ENCODE measurements around the gene GPC1. TPM values are rescaled to one million over a fixed set of nuclear protein-coding genes. Genes with fewer than 3 reads are reported as not detected.

Gene GPC1
- total RNA-seq, 4 donors from 2014 or later: 117 to 153 (median 144) TPM

GRCh38 chr2:240404174-240404852, 31.1 kb upstream of the GPC1 start:
- H3K36me3 ChIP-seq: no peaks in the 10 kb centered on the region
- no peak overlapping the region for H3K4me3 ChIP-seq
- H3K9me3 ChIP-seq: no peaks in the 10 kb centered on the region
- peak in 1 of 2 donors; percentile 9 for DNase-seq (ENCODE audit: low spot score in 2 of 2)
- H3K27ac ChIP-seq: no peak overlapping the region
- TF ChIP-seq, protein P1, sequence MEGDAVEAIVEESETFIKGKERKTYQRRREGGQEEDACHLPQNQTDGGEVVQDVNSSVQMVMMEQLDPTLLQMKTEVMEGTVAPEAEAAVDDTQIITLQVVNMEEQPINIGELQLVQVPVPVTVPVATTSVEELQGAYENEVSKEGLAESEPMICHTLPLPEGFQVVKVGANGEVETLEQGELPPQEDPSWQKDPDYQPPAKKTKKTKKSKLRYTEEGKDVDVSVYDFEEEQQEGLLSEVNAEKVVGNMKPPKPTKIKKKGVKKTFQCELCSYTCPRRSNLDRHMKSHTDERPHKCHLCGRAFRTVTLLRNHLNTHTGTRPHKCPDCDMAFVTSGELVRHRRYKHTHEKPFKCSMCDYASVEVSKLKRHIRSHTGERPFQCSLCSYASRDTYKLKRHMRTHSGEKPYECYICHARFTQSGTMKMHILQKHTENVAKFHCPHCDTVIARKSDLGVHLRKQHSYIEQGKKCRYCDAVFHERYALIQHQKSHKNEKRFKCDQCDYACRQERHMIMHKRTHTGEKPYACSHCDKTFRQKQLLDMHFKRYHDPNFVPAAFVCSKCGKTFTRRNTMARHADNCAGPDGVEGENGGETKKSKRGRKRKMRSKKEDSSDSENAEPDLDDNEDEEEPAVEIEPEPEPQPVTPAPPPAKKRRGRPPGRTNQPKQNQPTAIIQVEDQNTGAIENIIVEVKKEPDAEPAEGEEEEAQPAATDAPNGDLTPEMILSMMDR (IDR thresholded peaks at IDR 0.05): no peak
- no peak for TF ChIP-seq EP300 (IDR thresholded peaks at IDR 0.05)
- TF ChIP-seq POLR2A (IDR thresholded peaks at IDR 0.05): no peak
- H3K27me3 ChIP-seq: no peaks in the 10 kb centered on the region
- no peaks in the 10 kb centered on the region for H3K4me1 ChIP-seq
- WGBS, 2 donors: 89 to 92% methylated on average over 18 of the region's 18 CpGs

GRCh38 chr2:240405133-240405532, 30.3 kb upstream of the GPC1 start:
- Histone ChIP-seq H3K4me1 (no peaks in the 10 kb centered on the region), H3K36me3 (no peaks in the 10 kb centered on the region), H3K4me3 (no peak overlapping the region), H3K9me3 (no peaks in the 10 kb centered on the region), H3K27ac (no peak overlapping the region), H3K27me3 (no peaks in the 10 kb centered on the region)
- TF ChIP-seq, protein P1 (IDR thresholded peaks at IDR 0.05): no peak
- TF ChIP-seq POLR2A (IDR thresholded peaks at IDR 0.05) (no peak), EP300 (IDR thresholded peaks at IDR 0.05) (no peak)
- 92 to 96% methylated on average over 15 of the region's 15 CpGs for WGBS, 2 donors
- no peak for DNase-seq (ENCODE audit: low spot score in 2 of 2)

- Histone ChIP-seq H3K36me3 (no peaks in the 10 kb centered on the region), H3K27ac (no peak overlapping the region), H3K9me3 (no peaks in the 10 kb centered on the region), H3K4me1 (no peaks in the 10 kb centered on the region), H3K4me3 (no peak overlapping the region), H3K27me3 (no peaks in the 10 kb centered on the region)
- TF ChIP-seq EP300 (IDR thresholded peaks at IDR 0.05) (no peak), POLR2A (IDR thresholded peaks at IDR 0.05) (no peak)
- TF ChIP-seq, protein P1 (IDR thresholded peaks at IDR 0.05): no peak
- peak in 1 of 2 donors; percentile 3 for DNase-seq (ENCODE audit: low spot score in 2 of 2)
- WGBS, 2 donors: 90 to 96% methylated on average over 8 to 9 of the region's 9 CpGs
Measured at GRCh38 chr2:240405684-240406313, 29.7 kb upstream of the GPC1 start.

DNA sequence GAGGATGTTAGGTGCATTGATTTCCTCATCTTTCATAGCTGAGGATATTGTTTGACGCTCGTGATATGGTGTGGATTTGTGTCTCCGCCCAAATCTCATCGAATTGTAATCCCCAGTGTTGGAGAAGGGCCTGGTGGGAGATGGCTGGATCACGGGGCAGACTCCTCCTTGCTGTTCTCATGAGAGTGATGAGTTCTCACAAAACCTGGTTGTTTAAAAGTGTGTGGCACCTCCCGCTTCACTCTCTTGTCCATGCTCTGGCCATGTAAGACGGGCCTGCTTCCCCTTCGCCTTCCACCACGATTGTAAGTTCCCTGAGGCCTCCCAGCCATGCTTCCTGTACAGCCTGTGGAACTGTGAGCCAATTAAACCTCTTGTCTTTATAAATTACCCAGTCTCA, 28.4 kb upstream of the GPC1 start:
- Histone ChIP-seq H3K36me3 (no peaks in the 10 kb centered on the region), H3K27ac (no peak overlapping the region), H3K27me3 (no peaks in the 10 kb centered on the region), H3K4me3 (no peak overlapping the region), H3K4me1 (peaks cover 0 to 1% (median 0%) of the 10 kb centered on the region in 4 donors), H3K9me3 (no peaks in the 10 kb centered on the region)
- no peak for TF ChIP-seq POLR2A (IDR thresholded peaks at IDR 0.05)
- TF ChIP-seq, protein P1 (IDR thresholded peaks at IDR 0.05): no peak
- TF ChIP-seq EP300 (IDR thresholded peaks at IDR 0.05): no peak
- WGBS, 2 donors: 91 to 92% methylated on average over 9 of the region's 9 CpGs
- peak in 1 of 2 donors; percentile 2 for DNase-seq (ENCODE audit: low spot score in 2 of 2)

- 81 to 83% methylated on average over 8 of the region's 8 CpGs for WGBS, 2 donors
- peaks cover 0 to 7% (median 0%) of the 10 kb centered on the region in 4 donors for H3K4me1 ChIP-seq
- no peak for DNase-seq (ENCODE audit: low spot score in 2 of 2)
- TF ChIP-seq POLR2A (IDR thresholded peaks at IDR 0.05): no peak
- TF ChIP-seq, protein P1 (IDR thresholded peaks at IDR 0.05): no peak
- no peak for TF ChIP-seq EP300 (IDR thresholded peaks at IDR 0.05)
- no peaks in the 10 kb centered on the region for H3K36me3 ChIP-seq
- no peaks in the 10 kb centered on the region for H3K27me3 ChIP-seq
- H3K4me3 ChIP-seq: no peak overlapping the region
- no peak overlapping the region for H3K27ac ChIP-seq
- no peaks in the 10 kb centered on the region for H3K9me3 ChIP-seq
Measured at GRCh38 chr2:240410004-240410403, 25.5 kb upstream of the GPC1 start.

All from tibial nerve (tissue), 4 donors.